ENCODE measurements around the gene UBE3C. TPM values are rescaled to one million over a fixed set of nuclear protein-coding genes. Genes with fewer than 3 reads are reported as not detected.
"Not testable (repeated sequence)": the region's sequence is repeated elsewhere in the genome, so short reads cannot be mapped to it uniquely, and the experiment has no call there.

UBE3C gene
- total RNA-seq, 1 experiment from 2014 or later: 81.1 TPM

DNA sequence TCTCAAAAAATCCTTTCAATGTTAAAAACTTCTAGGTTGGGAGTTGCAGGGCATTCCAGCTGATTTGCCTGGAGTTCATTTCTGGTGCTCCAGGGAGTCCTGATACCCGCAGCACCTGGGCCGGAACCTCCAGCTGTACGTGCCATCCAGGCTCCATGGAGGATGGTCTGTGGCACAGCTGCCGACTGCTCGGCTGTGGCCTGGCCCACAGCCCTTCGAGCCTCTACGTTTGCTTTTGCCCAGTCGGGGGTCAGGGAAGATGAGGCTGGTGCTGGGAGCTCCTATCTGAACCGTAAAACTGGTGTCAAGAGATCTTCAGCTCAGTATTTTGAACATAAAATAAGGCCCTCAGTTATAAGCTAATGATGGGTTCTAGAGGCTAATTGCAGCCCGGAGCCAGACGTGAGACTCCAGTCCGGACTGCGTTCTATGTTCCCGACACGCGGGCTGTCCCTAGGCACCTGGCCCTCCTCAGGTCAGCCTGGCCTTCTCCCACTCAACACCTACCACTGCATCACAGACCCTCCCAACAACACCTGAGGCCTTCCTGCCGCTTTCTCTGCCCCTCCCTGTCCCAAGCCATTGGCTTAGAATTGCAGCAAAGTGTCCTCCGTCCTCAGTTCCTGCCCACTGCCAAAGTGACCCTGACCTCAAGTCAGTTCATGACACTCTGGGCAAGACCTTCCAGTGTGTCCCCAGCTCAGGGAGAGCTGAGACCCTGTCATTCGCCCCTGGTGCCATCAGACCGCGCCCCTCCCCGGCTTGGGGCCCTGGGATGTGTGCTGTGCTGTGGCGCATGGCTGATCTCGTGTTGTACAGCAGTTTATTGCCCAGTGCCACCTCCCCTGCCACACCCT lies 133.9 kb downstream of the UBE3C start:
- no peaks in the 10 kb centered on the region for H3K4me1 Mint-ChIP-seq (ENCODE audit: low read depth, unreplicated experiment)
- BruUV-seq (replicated peaks): no TSS peak
- intact Hi-C loops (cut with micrococcal nuclease; ENCODE audit: unreplicated experiment): loop anchor here (5.0 kb wide), 1 partner anchor 70 kb away; no protein-coding TSS in a partner anchor

DNA sequence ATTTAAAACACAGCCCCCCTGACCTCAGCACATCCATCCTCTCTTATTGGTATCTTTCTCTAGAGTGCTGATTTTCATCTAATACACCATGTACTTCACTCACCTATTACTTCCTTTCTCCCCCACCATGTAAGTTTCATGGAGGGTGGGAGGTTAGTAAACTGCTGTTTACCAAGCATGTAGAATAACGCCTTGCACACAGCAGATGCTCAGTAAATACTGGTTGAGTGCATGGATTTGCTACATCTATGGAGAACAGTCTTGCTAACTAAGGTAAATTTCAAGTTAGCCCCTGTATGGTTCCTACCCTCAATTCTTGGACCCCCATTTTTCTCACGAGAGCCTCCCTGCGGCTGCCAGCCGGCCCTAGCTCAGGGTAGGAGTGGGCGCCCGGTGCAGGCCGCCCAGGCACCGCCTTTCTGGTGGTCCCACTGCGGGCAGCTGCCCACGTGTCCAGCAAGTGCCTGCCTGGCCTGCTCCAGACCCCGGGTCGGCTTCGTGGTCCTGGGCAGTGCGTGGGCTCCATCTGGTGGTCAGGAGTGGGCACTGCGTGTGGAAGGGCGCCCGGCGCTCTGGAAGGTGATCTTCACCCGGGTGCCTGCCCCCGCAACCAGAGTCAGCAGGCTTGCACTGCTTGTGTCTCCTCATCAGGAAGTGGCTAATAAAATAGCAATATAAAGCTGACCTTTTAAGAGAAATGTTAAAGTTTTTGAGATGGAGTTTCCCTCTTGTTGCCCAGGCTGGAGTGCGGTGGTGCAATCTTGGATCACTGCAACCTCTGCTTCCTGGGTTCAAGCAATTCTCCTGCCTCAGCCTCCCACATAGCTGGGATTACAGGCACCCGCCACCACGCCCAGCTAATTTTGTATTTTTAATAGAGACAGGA lies 134.7 kb downstream of the UBE3C start:
- Mint-ChIP-seq H3K36me3 (ENCODE audit: insufficient read depth, unreplicated experiment) (peaks cover 67% of the 10 kb centered on the region), H3K9me3 (ENCODE audit: low read depth, unreplicated experiment) (no peaks in the 10 kb centered on the region), H3K4me3 (ENCODE audit: low read depth, unreplicated experiment) (no peak overlapping the region), H3K27ac (ENCODE audit: unreplicated experiment) (peak overlapping the region; percentile 5), H3K27me3 (ENCODE audit: unreplicated experiment) (no peaks in the 10 kb centered on the region), H3K4me1 (ENCODE audit: low read depth, unreplicated experiment) (no peaks in the 10 kb centered on the region)
- peak; percentile 76 for DNase-seq
- BruUV-seq (replicated peaks): no TSS peak
- CTCF ChIA-PET: interaction anchor here (0.7 kb wide), 1 partner anchor 49 kb away, joined by 3 read pairs; no protein-coding TSS in a partner anchor
- TF ChIP-seq, protein P1, sequence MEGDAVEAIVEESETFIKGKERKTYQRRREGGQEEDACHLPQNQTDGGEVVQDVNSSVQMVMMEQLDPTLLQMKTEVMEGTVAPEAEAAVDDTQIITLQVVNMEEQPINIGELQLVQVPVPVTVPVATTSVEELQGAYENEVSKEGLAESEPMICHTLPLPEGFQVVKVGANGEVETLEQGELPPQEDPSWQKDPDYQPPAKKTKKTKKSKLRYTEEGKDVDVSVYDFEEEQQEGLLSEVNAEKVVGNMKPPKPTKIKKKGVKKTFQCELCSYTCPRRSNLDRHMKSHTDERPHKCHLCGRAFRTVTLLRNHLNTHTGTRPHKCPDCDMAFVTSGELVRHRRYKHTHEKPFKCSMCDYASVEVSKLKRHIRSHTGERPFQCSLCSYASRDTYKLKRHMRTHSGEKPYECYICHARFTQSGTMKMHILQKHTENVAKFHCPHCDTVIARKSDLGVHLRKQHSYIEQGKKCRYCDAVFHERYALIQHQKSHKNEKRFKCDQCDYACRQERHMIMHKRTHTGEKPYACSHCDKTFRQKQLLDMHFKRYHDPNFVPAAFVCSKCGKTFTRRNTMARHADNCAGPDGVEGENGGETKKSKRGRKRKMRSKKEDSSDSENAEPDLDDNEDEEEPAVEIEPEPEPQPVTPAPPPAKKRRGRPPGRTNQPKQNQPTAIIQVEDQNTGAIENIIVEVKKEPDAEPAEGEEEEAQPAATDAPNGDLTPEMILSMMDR (IDR thresholded peaks at IDR 0.05; ENCODE audit: unreplicated experiment): peak; percentile 94
- intact Hi-C loops (cut with micrococcal nuclease; ENCODE audit: unreplicated experiment): loop anchor here (5.0 kb wide), 1 partner anchor 69 kb away; no protein-coding TSS in a partner anchor

More for the DNA sequence above, 133.9 kb downstream of the UBE3C start:
- Mint-ChIP-seq H3K36me3 (ENCODE audit: insufficient read depth, unreplicated experiment) (peaks cover 70% of the 10 kb centered on the region), H3K27ac (ENCODE audit: unreplicated experiment) (no peak overlapping the region), H3K4me3 (ENCODE audit: low read depth, unreplicated experiment) (no peak overlapping the region), H3K27me3 (ENCODE audit: unreplicated experiment) (no peaks in the 10 kb centered on the region), H3K9me3 (ENCODE audit: low read depth, unreplicated experiment) (no peaks in the 10 kb centered on the region)
- TF ChIP-seq, protein P1 (IDR thresholded peaks at IDR 0.05; ENCODE audit: unreplicated experiment): no peak
- CTCF ChIA-PET: no interaction called here
- DNase-seq: no peak

- CTCF ChIA-PET: interaction anchor here (0.7 kb wide), 1 partner anchor 49 kb away, joined by 3 read pairs; no protein-coding TSS in a partner anchor
- H3K27me3 Mint-ChIP-seq (ENCODE audit: unreplicated experiment); H3K27ac Mint-ChIP-seq (ENCODE audit: unreplicated experiment); DNase-seq; BruUV-seq (replicated peaks); H3K4me1 Mint-ChIP-seq (ENCODE audit: low read depth, unreplicated experiment); H3K4me3 Mint-ChIP-seq (ENCODE audit: low read depth, unreplicated experiment); H3K9me3 Mint-ChIP-seq (ENCODE audit: low read depth, unreplicated experiment): not testable (repeated sequence)
- H3K36me3 Mint-ChIP-seq (ENCODE audit: insufficient read depth, unreplicated experiment): peaks cover 69% of the 10 kb centered on the region
- intact Hi-C loops (cut with micrococcal nuclease; ENCODE audit: unreplicated experiment): loop anchor here (5.0 kb wide), 1 partner anchor 68 kb away; no protein-coding TSS in a partner anchor
Observed at GRCh38 chr7:157274094-157274634, 135.4 kb downstream of the UBE3C start.

- Mint-ChIP-seq H3K36me3 (ENCODE audit: insufficient read depth, unreplicated experiment) (peaks cover 62% of the 10 kb centered on the region), H3K27me3 (ENCODE audit: unreplicated experiment) (no peaks in the 10 kb centered on the region), H3K9me3 (ENCODE audit: low read depth, unreplicated experiment) (no peaks in the 10 kb centered on the region), H3K4me3 (ENCODE audit: low read depth, unreplicated experiment) (no peak overlapping the region), H3K27ac (ENCODE audit: unreplicated experiment) (no peak overlapping the region), H3K4me1 (ENCODE audit: low read depth, unreplicated experiment) (no peaks in the 10 kb centered on the region)
- CTCF ChIA-PET: no interaction called here
- TF ChIP-seq, protein P1 (IDR thresholded peaks at IDR 0.05; ENCODE audit: unreplicated experiment): no peak
- DNase-seq: no peak
- intact Hi-C loops (cut with micrococcal nuclease; ENCODE audit: unreplicated experiment): loop anchor here (5.0 kb wide), 1 partner anchor 67 kb away; no protein-coding TSS in a partner anchor
- no TSS peak for BruUV-seq (replicated peaks)
Observed at GRCh38 chr7:157274991-157275427, 136.3 kb downstream of the UBE3C start.
